Epithelial cell of esophagus (primary cell): ENCODE data around the gene KCNAB2.

Experiments
- DNase-seq: peaks from one replicate; pipeline ENCODE4 v3.0.0; 2010; ENCODE audit warnings: low read depth
- H3K4me3 ChIP-seq: 2 replicates; pipeline ENCODE4 v1.5.1; 2011; ENCODE audit warnings: mild to moderate bottlenecking, low read length, control low read depth
- TF ChIP-seq, protein P1 (sequence below): IDR thresholded peaks from 2 replicates; pipeline ENCODE4 v1.5.1; 2011; ENCODE audit warnings: low read depth, mild to moderate bottlenecking, low read length, control low read depth, inconsistent platforms; ENCODE audit not compliant: insufficient read depth; ENCODE audit errors: missing control alignments

Gene KCNAB2

DNA sequence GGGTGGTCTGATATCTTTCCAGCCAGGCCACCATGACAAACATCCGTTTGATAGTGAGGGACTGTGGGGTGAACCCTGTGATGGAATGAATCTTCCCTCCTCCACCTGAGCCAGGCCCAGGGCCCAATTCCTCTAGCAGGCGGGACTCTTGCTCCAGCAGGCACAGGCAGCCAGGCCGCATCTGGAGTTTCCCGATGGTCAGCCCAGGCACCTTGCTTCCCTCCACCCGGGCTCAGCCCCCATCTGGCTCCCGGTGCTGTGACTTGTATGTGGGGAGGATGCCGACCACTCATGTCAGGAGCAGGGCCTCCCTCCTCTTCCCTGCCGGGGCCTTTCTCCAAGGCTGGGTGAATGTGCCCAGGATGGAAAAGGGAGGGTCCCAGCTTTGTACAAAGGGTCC lies 21.0 kb downstream of the KCNAB2 start:
- H3K4me3 ChIP-seq: no peak overlapping the region
- TF ChIP-seq, protein P1, sequence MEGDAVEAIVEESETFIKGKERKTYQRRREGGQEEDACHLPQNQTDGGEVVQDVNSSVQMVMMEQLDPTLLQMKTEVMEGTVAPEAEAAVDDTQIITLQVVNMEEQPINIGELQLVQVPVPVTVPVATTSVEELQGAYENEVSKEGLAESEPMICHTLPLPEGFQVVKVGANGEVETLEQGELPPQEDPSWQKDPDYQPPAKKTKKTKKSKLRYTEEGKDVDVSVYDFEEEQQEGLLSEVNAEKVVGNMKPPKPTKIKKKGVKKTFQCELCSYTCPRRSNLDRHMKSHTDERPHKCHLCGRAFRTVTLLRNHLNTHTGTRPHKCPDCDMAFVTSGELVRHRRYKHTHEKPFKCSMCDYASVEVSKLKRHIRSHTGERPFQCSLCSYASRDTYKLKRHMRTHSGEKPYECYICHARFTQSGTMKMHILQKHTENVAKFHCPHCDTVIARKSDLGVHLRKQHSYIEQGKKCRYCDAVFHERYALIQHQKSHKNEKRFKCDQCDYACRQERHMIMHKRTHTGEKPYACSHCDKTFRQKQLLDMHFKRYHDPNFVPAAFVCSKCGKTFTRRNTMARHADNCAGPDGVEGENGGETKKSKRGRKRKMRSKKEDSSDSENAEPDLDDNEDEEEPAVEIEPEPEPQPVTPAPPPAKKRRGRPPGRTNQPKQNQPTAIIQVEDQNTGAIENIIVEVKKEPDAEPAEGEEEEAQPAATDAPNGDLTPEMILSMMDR: no peak
- no peak for DNase-seq

DNA sequence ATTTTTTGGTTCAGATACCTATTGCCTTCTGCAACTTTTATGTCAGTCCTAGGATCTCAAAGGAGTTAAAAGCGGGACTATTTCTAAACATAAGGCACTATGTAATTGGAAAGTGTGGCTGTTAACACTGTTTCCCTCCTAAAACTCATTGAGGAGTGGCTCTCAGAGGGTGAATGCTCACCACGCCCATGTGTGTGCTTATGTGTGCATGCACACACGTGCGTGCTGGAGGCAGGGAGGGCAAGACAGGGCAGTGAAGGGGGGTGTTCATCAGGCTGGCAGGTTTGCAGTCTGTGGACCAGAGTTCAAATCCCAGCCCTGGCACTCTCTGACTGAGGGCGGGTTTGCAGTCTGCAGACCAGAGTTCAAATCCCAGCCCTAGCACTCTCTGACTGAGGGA lies 22.4 kb downstream of the KCNAB2 start:
- DNase-seq: no peak
- H3K4me3 ChIP-seq: no peak overlapping the region
- TF ChIP-seq, protein P1: no peak

DNA sequence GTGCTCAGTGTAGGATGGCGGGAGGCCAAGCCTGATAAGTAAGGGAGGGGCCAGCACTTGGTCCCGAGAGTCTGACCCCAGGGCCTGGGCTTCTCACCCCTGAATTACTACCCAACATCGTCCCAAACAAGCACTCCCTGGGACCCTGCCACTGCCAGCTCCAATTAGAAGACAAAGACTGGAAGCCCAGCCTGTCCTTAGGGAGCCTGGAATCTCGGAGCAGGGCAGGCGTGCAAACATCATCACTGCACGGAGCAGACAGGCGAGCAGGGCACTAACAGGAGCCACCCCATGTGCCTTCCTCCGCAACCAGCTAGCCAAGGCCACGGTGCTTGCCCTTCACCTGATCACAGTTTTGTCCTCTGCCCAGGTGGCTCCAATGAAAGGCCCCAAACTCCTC lies 23.2 kb downstream of the KCNAB2 start:
- H3K4me3 ChIP-seq: no peak overlapping the region
- no peak for DNase-seq
- TF ChIP-seq, protein P1: no peak

DNA sequence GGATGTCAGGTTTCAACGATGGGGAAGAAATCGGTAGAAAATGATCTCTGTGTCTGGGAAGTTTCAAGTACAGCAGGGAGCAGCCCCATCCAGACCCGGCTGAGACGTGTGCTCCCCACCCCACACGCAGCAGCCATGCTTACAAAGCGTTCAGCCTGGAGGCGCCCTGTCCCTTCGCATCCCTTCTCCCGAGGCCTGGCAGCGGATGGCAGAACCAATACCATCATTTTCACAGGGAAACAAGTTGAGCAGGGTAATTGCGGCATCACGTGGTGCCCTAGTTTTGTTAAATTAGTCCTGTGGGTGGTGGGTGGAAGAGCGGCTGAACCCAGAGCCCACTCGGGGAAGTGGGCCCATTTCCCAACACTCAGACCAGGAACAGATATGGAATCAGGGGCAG lies 23.9 kb downstream of the KCNAB2 start:
- no peak for DNase-seq
- TF ChIP-seq, protein P1: no peak
- H3K4me3 ChIP-seq: no peak overlapping the region

DNA sequence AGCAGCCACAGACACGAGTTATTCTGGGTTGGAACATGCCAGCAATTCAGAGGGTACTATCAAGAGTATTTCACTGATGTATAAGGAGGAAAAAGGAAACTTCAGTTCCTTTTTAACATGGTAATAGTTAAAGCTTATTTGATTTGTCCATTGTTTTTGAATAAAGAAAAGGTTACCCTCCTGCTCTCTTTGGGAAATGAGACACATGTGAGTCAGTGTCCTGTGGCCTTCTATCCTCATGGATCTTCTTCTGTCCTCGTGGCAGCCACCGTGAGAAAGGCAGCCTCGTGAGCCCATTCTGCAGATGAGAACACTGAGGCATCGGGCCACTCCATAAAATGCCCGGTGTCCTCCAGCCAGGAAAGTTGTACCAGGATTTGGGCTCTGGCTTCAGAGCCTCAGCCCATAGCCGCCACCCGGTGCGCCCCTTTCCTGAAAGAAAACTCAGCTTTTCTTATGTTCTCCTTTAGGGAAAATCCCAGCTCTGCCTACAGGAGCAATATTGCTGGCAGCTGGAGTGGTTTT lies 24.8 kb downstream of the KCNAB2 start:
- TF ChIP-seq, protein P1: no peak
- no peak for DNase-seq
- H3K4me3 ChIP-seq: no peak overlapping the region

DNA sequence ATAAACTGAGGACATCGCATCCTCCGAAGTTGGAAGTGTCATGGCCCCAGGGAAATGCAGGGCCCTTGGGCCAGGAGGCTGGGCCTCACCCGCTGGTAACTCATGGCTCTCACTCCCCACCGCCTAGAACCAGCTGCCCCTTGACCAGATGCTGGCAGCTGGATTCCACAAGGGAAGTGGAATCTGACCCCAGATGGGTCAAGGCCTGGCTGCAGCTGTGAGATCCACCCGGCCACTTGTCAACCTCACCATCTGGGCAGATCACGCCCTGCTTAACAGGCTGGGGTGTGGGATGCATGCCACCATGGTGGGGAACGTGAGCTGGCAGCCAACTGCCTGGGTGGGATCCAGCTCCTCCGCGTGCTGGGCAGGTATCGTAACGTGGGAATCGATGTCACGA lies 25.5 kb downstream of the KCNAB2 start:
- TF ChIP-seq, protein P1: no peak
- no peak overlapping the region for H3K4me3 ChIP-seq
- no peak for DNase-seq

DNA sequence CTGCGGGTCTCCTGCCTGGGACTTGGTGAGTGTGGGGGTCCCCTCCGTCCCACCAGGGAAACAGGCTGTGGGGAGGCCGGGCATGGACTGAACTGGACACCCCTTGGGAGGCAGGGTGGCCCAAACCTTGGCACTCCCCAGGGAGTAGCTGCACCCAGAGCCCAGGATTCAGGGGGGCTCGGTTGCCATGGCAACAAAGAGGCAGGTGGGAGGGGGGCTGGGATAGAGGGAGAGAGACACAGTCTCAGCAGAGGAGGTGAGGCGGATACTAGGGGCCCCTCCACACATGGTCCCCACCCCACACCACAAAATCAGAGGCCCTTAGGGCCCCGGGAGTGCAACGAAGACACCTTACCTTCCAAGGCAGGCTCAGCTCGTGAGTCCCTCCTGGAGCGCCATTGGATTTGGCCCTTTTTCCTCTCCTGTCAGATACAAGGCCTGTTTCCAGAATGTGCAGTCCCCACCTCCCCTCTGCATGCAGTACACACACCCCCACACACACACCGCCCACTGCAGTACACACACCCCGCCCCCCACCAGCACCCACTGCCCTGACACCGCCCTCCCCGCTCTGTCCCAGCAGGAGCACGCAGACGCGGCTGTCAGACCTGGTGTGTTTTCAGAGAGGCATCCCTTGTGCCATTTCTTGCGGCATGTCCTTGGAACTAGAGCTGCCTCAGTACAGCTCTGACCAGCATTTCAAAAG lies 27.2 kb downstream of the KCNAB2 start:
- TF ChIP-seq, protein P1: no peak
- DNase-seq: no peak
- H3K4me3 ChIP-seq: no peak overlapping the region
